HG03439 (cell line): Measurements from ENCODE around the gene DPP9.

Experiments
- ATAC-seq: cut with Tn5 transposase; IDR thresholded peaks from one replicate; pipeline ENCODE4 v1.9.1; 2021; ENCODE audit warnings: mild to moderate bottlenecking, moderate library complexity; ENCODE audit not compliant: unreplicated experiment

The DPP9 gene

GRCh38 chr19:4636761-4637160 lies 86.9 kb downstream of the DPP9 start:
- ATAC-seq = no peak

- ATAC-seq = no peak
These were observed 87.4 kb downstream of the DPP9 start for GRCh38 chr19:4636151-4636717.

- ATAC-seq = no peak
These were observed 87.9 kb downstream of the DPP9 start for GRCh38 chr19:4635754-4636116.

GRCh38 chr19:4633140-4633967 lies 90.3 kb downstream of the DPP9 start:
- ATAC-seq = no peak
